ENCODE results near the gene PRDX3.

The PRDX3 gene

GRCh38 chr10:119210633-119211032 lies 32.0 kb upstream of the PRDX3 start:
- Mint-ChIP-seq H3K27ac (no peak overlapping the region), H3K4me3 (no peak overlapping the region), H3K36me3 (ENCODE audit: low read depth) (peaks cover 6% of the 10 kb centered on the region), H3K27me3 (peaks cover 17% of the 10 kb centered on the region), H3K9me3 (no peaks in the 10 kb centered on the region), H3K4me1 (ENCODE audit: low read depth) (peaks cover 46% of the 10 kb centered on the region)
- intact Hi-C loops (cut with micrococcal nuclease), result no loop called here

GRCh38 chr10:119209736-119210355 lies 31.2 kb upstream of the PRDX3 start:
- Mint-ChIP-seq H3K27ac (no peak overlapping the region), H3K4me1 (ENCODE audit: low read depth) (peaks cover 42% of the 10 kb centered on the region), H3K36me3 (ENCODE audit: low read depth) (peaks cover 6% of the 10 kb centered on the region), H3K9me3 (no peaks in the 10 kb centered on the region), H3K4me3 (no peak overlapping the region), H3K27me3 (peaks cover 17% of the 10 kb centered on the region)
- intact Hi-C loops (cut with micrococcal nuclease), result loop anchor here (5.0 kb wide), 1 partner anchor 387 kb away; the partner anchor contains the start of gene TIAL1

GRCh38 chr10:119209035-119209735 lies 30.6 kb upstream of the PRDX3 start:
- intact Hi-C loops (cut with micrococcal nuclease), result loop anchor here (5.0 kb wide), 1 partner anchor 388 kb away; the partner anchor contains the start of gene TIAL1
- Mint-ChIP-seq H3K27ac (no peak overlapping the region), H3K27me3 (peaks cover 17% of the 10 kb centered on the region), H3K36me3 (ENCODE audit: low read depth) (peaks cover 6% of the 10 kb centered on the region), H3K9me3 (no peaks in the 10 kb centered on the region), H3K4me1 (ENCODE audit: low read depth) (peaks cover 38% of the 10 kb centered on the region), H3K4me3 (peak overlapping the region; percentile 30)

- H3K27ac Mint-ChIP-seq, result peak overlapping the region; percentile 47
- H3K4me3 Mint-ChIP-seq, result peak overlapping the region; percentile 85
- H3K4me1 Mint-ChIP-seq (ENCODE audit: low read depth), result peaks cover 38% of the 10 kb centered on the region
- intact Hi-C loops (cut with micrococcal nuclease), result loop anchor here (5.0 kb wide), 1 partner anchor 389 kb away; the partner anchor contains the start of gene TIAL1
- H3K9me3 Mint-ChIP-seq, result no peaks in the 10 kb centered on the region
- peaks cover 17% of the 10 kb centered on the region for H3K27me3 Mint-ChIP-seq
- H3K36me3 Mint-ChIP-seq (ENCODE audit: low read depth), result peaks cover 6% of the 10 kb centered on the region
These were observed 29.9 kb upstream of the PRDX3 start for GRCh38 chr10:119208553-119208940.

- intact Hi-C loops (cut with micrococcal nuclease), result loop anchor here (5.0 kb wide), 1 partner anchor 389 kb away; the partner anchor contains the start of gene TIAL1
- H3K36me3 Mint-ChIP-seq (ENCODE audit: low read depth), result peaks cover 6% of the 10 kb centered on the region
- H3K4me3 Mint-ChIP-seq, result peak overlapping the region; percentile 85
- peak overlapping the region; percentile 47 for H3K27ac Mint-ChIP-seq
- H3K9me3 Mint-ChIP-seq, result no peaks in the 10 kb centered on the region
- H3K4me1 Mint-ChIP-seq (ENCODE audit: low read depth), result peaks cover 35% of the 10 kb centered on the region
- peaks cover 17% of the 10 kb centered on the region for H3K27me3 Mint-ChIP-seq
These were observed 29.3 kb upstream of the PRDX3 start for GRCh38 chr10:119207713-119208552.

- intact Hi-C loops (cut with micrococcal nuclease), result loop anchor here (5.0 kb wide), 1 partner anchor 390 kb away; the partner anchor contains the start of gene TIAL1
- Mint-ChIP-seq H3K4me1 (ENCODE audit: low read depth) (peaks cover 31% of the 10 kb centered on the region), H3K27me3 (peaks cover 17% of the 10 kb centered on the region), H3K4me3 (peak within 1 kb of the TSS; percentile 85), H3K27ac (peak within 1 kb of the TSS; percentile 89), H3K9me3 (no peaks in the 10 kb centered on the region), H3K36me3 (ENCODE audit: low read depth) (peaks cover 6% of the 10 kb centered on the region)
These were observed 28.7 kb upstream of the PRDX3 start, which contains the start of gene GRK5 for GRCh38 chr10:119207366-119207666. GRK5 (plus strand) TSS chr10:119207571; CDS start chr10:119207918, 347 bp downstream.

GRCh38 chr10:119206603-119207365 lies 28.2 kb upstream of the PRDX3 start:
- no peaks in the 10 kb centered on the region for H3K9me3 Mint-ChIP-seq
- H3K36me3 Mint-ChIP-seq (ENCODE audit: low read depth), result peaks cover 6% of the 10 kb centered on the region
- peaks cover 17% of the 10 kb centered on the region for H3K27me3 Mint-ChIP-seq
- peak overlapping the region; percentile 89 for H3K27ac Mint-ChIP-seq
- peak overlapping the region; percentile 85 for H3K4me3 Mint-ChIP-seq
- H3K4me1 Mint-ChIP-seq (ENCODE audit: low read depth), result peaks cover 31% of the 10 kb centered on the region
- intact Hi-C loops (cut with micrococcal nuclease), result loop anchor here (1.0 to 5.0 kb wide), 2 partner anchors 211 to 391 kb away; partner anchors contain the start of gene TIAL1

GRCh38 chr10:119205894-119206602 lies 27.4 kb upstream of the PRDX3 start:
- Mint-ChIP-seq H3K27me3 (peaks cover 17% of the 10 kb centered on the region), H3K4me3 (peak overlapping the region; percentile 85), H3K27ac (peak overlapping the region; percentile 89), H3K9me3 (no peaks in the 10 kb centered on the region), H3K36me3 (ENCODE audit: low read depth) (peaks cover 6% of the 10 kb centered on the region), H3K4me1 (ENCODE audit: low read depth) (peaks cover 31% of the 10 kb centered on the region)
- intact Hi-C loops (cut with micrococcal nuclease), result loop anchor here (1.0 to 5.0 kb wide), 2 partner anchors 211 to 391 kb away; partner anchors contain the start of gene TIAL1

GRCh38 chr10:119203006-119203405 lies 24.4 kb upstream of the PRDX3 start:
- intact Hi-C loops (cut with micrococcal nuclease), result no loop called here
- no peak overlapping the region for H3K4me3 Mint-ChIP-seq
- H3K27ac Mint-ChIP-seq, result no peak overlapping the region
- peaks cover 23% of the 10 kb centered on the region for H3K4me1 Mint-ChIP-seq (ENCODE audit: low read depth)
- H3K27me3 Mint-ChIP-seq, result peaks cover 10% of the 10 kb centered on the region
- no peaks in the 10 kb centered on the region for H3K9me3 Mint-ChIP-seq
- peaks cover 6% of the 10 kb centered on the region for H3K36me3 Mint-ChIP-seq (ENCODE audit: low read depth)

GRCh38 chr10:119201233-119201632 lies 22.6 kb upstream of the PRDX3 start:
- no peaks in the 10 kb centered on the region for H3K9me3 Mint-ChIP-seq
- H3K4me1 Mint-ChIP-seq (ENCODE audit: low read depth), result peaks cover 16% of the 10 kb centered on the region
- H3K4me3 Mint-ChIP-seq, result no peak overlapping the region
- H3K27me3 Mint-ChIP-seq, result peaks cover 9% of the 10 kb centered on the region
- H3K27ac Mint-ChIP-seq, result no peak overlapping the region
- intact Hi-C loops (cut with micrococcal nuclease), result no loop called here
- peaks cover 2% of the 10 kb centered on the region for H3K36me3 Mint-ChIP-seq (ENCODE audit: low read depth)

- Mint-ChIP-seq H3K27me3 (peaks cover 9% of the 10 kb centered on the region), H3K4me1 (ENCODE audit: low read depth) (peaks cover 13% of the 10 kb centered on the region), H3K9me3 (no peaks in the 10 kb centered on the region), H3K36me3 (ENCODE audit: low read depth) (no peaks in the 10 kb centered on the region), H3K4me3 (no peak overlapping the region), H3K27ac (no peak overlapping the region)
- intact Hi-C loops (cut with micrococcal nuclease), result loop anchor here (1.0 to 5.0 kb wide), 3 partner anchors 62 to 246 kb away; no protein-coding TSS in a partner anchor
These were observed 20.8 kb upstream of the PRDX3 start for GRCh38 chr10:119199231-119199992.

- Mint-ChIP-seq H3K4me1 (ENCODE audit: low read depth) (peaks cover 13% of the 10 kb centered on the region), H3K27me3 (peaks cover 9% of the 10 kb centered on the region), H3K9me3 (no peaks in the 10 kb centered on the region), H3K27ac (peak overlapping the region; percentile 7), H3K4me3 (peak overlapping the region; percentile 58), H3K36me3 (ENCODE audit: low read depth) (no peaks in the 10 kb centered on the region)
- intact Hi-C loops (cut with micrococcal nuclease), result loop anchor here (5.0 kb wide), 1 partner anchor 61 kb away; no protein-coding TSS in a partner anchor
These were observed 19.8 kb upstream of the PRDX3 start for GRCh38 chr10:119198438-119198837.

Data from dendritic cell treated with granulocyte-macrophage colony-stimulating factor and Interleukin-4, amounts not matched to agents 40 ng/mL and 50 ng/mL, for 4 days (primary cell).